BLaER1 (cell line): ENCODE results near the gene CYP46A1.
"Not testable (repeated sequence)": the region's sequence is repeated elsewhere in the genome, so short reads cannot be mapped to it uniquely, and the experiment has no call there.

ENCODE experiments used
- H3K27ac ChIP-seq: shearing (Covaris generic); formaldehyde crosslinking; 2 replicates; pipeline ENCODE4 v1.8.1; 2022
- H3K27me3 ChIP-seq: shearing (Covaris generic); formaldehyde crosslinking; 2 replicates; pipeline ENCODE4 v1.8.1; 2022
- H3K36me3 ChIP-seq: shearing (Covaris generic); formaldehyde crosslinking; 2 replicates; pipeline ENCODE4 v1.8.1; 2022
- H3K4me1 ChIP-seq: shearing (Covaris generic); formaldehyde crosslinking; 2 replicates; pipeline ENCODE4 v1.8.1; 2022
- H3K4me2 ChIP-seq: shearing (Covaris generic); formaldehyde crosslinking; 2 replicates; pipeline ENCODE4 v1.8.1; 2022
- H3K4me3 ChIP-seq: shearing (Covaris generic); formaldehyde crosslinking; 2 replicates; pipeline ENCODE4 v1.8.1; 2022
- H3K9ac ChIP-seq: shearing (Covaris generic); formaldehyde crosslinking; 2 replicates; pipeline ENCODE4 v1.8.1; 2022
- H3K9me3 ChIP-seq: shearing (Covaris generic); formaldehyde crosslinking; 2 replicates; pipeline ENCODE4 v1.8.1; 2022
- H4K20me1 ChIP-seq: shearing (Covaris generic); formaldehyde crosslinking; 2 replicates; pipeline ENCODE4 v1.8.1; 2022
- Cebpa-rat ChIP-seq: shearing (Covaris generic); IDR thresholded peaks from 2 replicates; pipeline ENCODE4 v1.8.1; 2022

The CYP46A1 gene

DNA sequence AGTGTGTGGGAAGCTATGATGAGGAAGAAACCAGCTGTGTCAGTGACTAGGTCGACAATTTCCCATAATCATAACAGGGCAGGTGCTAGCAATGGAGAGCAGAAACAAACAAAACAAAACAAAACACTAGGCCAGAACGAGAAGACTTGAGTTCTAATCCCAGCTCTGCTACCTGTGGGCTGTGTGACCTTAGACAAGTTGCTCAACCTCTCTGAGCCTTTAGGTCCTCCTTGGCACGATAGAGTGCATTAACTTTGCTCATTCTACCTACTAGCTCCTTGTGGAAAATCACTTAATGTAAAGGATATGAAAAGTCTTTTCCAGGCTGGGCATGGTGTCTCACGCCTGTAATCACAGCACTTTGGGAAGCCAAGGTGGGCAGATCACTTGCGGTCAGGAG lies 27.9 kb upstream of the CYP46A1 start:
- Histone ChIP-seq H3K27me3 (peaks cover 19% of the 10 kb centered on the region; the same call in 1 of the 2 replicates), H3K9ac (no peak overlapping the region)

DNA sequence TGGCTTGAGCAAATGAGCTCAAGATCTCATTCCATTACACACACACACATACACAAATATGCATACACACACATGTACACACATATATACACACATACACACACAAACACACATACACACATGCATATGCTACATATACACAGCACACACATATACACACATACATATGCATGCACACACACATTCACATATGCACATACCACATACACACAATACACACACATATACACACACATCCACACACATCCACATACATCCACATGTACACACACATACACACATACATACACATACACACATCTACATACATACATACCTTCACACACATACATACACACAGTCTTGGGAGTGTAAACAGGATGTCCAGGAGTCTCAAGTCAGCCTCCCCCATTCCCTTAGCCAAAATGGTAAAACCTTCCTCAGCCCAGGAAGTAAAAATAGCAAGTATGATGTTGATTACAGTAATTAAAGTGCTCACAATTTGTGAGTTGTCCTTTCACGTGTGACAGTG lies 26.4 kb upstream of the CYP46A1 start:
- no peak overlapping the region for H3K9ac ChIP-seq
- H3K27ac ChIP-seq = no peak overlapping the region; the same call in 1 of the 2 replicates
- H3K36me3 ChIP-seq = no peaks in the 10 kb centered on the region
- no peak for TF ChIP-seq Cebpa-rat
- peaks cover 19% of the 10 kb centered on the region; the same call in 1 of the 2 replicates for H3K27me3 ChIP-seq
- H3K4me1 ChIP-seq = peaks cover 88% of the 10 kb centered on the region
- no peaks in the 10 kb centered on the region for H4K20me1 ChIP-seq
- H3K9me3 ChIP-seq = no peaks in the 10 kb centered on the region
- H3K4me3 ChIP-seq = no peak overlapping the region
- peak overlapping the region; percentile 75 for H3K4me2 ChIP-seq

More for the DNA sequence above, 27.9 kb upstream of the CYP46A1 start:
- Histone ChIP-seq H3K4me2 (no peak overlapping the region), H3K9me3 (no peaks in the 10 kb centered on the region), H4K20me1 (no peaks in the 10 kb centered on the region), H3K27ac (no peak overlapping the region), H3K36me3 (no peaks in the 10 kb centered on the region), H3K4me3 (no peak overlapping the region), H3K4me1 (peaks cover 88% of the 10 kb centered on the region)
- TF ChIP-seq Cebpa-rat = no peak

DNA sequence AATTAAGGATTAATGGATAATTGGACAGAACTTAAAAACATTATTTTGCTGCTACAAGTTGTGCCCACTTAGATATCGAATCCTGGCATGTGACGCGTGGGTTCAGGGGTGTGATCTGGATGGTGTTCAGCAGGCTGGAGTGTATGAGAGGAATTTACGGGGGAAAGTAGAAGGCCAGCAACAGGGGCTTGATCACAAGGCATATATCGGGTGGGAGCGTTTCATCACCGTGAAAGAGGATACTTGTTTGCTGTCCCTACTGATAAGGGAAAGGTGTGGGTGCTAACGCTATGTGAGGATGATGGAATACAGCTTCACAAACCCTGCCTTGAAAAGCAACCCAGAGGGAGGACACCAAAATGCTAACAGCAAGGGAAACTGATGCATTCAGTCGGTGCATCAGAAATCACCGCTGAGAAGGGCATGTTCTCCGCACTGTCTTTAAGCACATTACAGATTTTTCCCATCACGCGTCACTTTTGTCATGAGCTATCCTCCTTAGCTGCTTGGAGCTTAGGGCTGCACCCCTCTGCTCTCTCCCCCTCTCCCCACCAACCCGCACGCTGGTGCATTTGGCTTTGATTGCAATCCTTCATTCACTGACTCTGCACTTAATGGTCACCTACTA lies 25.8 kb upstream of the CYP46A1 start:
- Histone ChIP-seq H4K20me1 (no peaks in the 10 kb centered on the region), H3K9me3 (no peaks in the 10 kb centered on the region), H3K36me3 (no peaks in the 10 kb centered on the region), H3K27ac (no peak overlapping the region), H3K4me3 (no peak overlapping the region), H3K9ac (no peak overlapping the region), H3K27me3 (peaks cover 19% of the 10 kb centered on the region; the same call in 1 of the 2 replicates), H3K4me1 (peaks cover 88% of the 10 kb centered on the region), H3K4me2 (peak overlapping the region; percentile 75)
- no peak for TF ChIP-seq Cebpa-rat

DNA sequence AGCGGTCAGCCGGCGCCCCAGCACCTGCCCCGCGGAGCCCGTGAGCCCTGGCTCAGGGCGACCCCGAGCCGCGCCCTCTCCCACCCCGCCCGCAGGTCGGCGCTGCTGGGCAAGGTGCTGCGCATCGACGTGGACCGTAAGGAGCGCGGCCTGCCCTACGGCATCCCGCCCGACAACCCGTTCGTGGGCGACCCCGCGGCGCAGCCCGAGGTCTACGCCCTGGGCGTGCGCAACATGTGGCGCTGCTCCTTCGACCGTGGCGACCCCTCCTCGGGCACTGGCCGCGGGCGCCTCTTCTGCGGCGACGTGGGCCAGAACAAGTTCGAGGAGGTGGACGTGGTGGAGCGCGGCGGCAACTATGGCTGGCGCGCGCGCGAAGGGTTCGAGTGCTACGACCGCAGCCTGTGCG lies 24.8 kb upstream of the CYP46A1 start:
- peaks cover 19% of the 10 kb centered on the region; the same call in 1 of the 2 replicates for H3K27me3 ChIP-seq
- H3K4me1 ChIP-seq = peaks cover 88% of the 10 kb centered on the region
- no peak for TF ChIP-seq Cebpa-rat
- no peaks in the 10 kb centered on the region for H3K9me3 ChIP-seq
- no peak overlapping the region for H3K4me3 ChIP-seq
- no peak overlapping the region for H3K27ac ChIP-seq
- no peaks in the 10 kb centered on the region for H3K36me3 ChIP-seq
- H3K4me2 ChIP-seq = peak overlapping the region; percentile 23; the same call in 1 of the 2 replicates
- H3K9ac ChIP-seq = no peak overlapping the region
- no peaks in the 10 kb centered on the region for H4K20me1 ChIP-seq

DNA sequence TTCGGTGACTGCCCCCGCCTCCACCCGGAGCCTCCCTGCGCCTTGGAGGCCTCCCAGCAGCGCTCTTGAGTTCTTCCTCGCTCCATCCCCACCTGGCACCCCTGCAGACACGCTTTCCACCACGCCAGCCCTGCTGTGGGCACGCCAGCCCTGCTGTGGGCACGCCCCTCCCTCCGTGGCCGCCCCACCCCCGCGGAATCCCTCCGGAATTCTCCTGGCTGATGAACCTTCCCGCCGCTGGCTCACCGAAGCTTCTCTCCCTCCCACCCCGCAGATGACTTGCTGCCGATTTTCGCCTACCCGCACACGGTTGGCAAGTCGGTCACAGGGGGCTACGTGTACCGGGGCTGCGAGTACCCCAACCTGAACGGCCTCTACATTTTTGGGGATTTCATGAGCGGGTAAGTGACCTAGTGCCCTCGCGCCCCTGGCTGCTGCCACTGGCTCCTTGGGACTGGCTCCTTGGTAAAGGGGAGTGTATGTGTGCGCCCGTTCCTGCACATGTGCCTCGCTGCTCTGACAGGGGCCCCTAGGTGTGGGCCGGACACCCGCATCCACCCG lies 24.0 kb upstream of the CYP46A1 start:
- Histone ChIP-seq H4K20me1 (no peaks in the 10 kb centered on the region), H3K9me3 (no peaks in the 10 kb centered on the region), H3K27ac (peak overlapping the region; percentile 46; the same call in 1 of the 2 replicates), H3K4me2 (peak overlapping the region; percentile 77), H3K36me3 (no peaks in the 10 kb centered on the region), H3K4me3 (no peak overlapping the region), H3K9ac (peak overlapping the region; percentile 34; the same call in 1 of the 2 replicates), H3K4me1 (peaks cover 92% of the 10 kb centered on the region), H3K27me3 (peaks cover 19% of the 10 kb centered on the region; the same call in 1 of the 2 replicates)
- TF ChIP-seq Cebpa-rat = no peak

DNA sequence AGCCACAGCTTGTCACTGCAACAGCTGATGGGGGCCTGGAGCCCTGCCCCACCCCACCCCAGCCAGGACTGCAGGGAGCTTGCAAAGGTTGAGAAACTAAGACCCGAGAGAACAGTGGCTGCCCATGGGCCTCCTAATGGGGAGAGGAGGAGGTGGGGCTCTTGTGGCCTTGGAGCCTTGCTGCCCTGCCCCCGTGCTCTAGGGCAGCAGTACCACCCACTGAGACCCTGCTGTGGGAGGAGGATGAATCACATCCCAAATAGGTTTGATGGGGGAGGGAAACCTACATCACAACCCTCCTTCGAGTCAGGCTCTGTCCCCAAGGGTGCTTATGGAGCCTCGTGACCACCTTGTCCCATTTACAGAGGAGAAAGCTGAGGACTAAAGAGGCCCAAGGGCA lies 23.3 kb upstream of the CYP46A1 start:
- peaks cover 19% of the 10 kb centered on the region; the same call in 1 of the 2 replicates for H3K27me3 ChIP-seq
- H3K9ac ChIP-seq = peak overlapping the region; percentile 34; the same call in 1 of the 2 replicates
- no peaks in the 10 kb centered on the region for H4K20me1 ChIP-seq
- no peaks in the 10 kb centered on the region for H3K36me3 ChIP-seq
- no peaks in the 10 kb centered on the region for H3K9me3 ChIP-seq
- no peak overlapping the region for H3K4me3 ChIP-seq
- peak overlapping the region; percentile 77 for H3K4me2 ChIP-seq
- H3K4me1 ChIP-seq = peaks cover 96% of the 10 kb centered on the region
- TF ChIP-seq Cebpa-rat = no peak
- peak overlapping the region; percentile 46 for H3K27ac ChIP-seq

DNA sequence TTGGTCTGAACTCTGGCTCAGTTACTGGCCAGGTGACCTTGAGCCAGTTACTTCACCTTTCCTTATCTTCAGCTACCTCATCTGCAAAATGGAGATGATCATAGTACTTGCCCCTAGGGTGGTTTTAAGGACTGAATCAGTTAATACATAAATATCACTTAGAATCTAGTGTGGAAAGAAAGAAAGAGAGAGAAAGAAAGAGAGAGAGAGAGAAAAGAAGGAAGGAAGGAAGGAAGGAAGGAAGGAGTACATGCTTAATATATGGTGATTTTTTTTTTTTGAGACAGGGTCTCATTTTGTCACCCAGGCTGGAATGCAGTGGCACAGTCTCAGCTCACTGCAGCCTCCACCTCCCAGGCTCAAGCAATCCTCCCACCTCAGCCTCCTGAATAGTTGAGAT lies 22.9 kb upstream of the CYP46A1 start:
- Histone ChIP-seq H3K4me2 (peak overlapping the region; percentile 77), H3K9ac (peak overlapping the region; percentile 34; the same call in 1 of the 2 replicates), H3K4me1 (peaks cover 97% of the 10 kb centered on the region), H3K27ac (peak overlapping the region; percentile 46; the same call in 1 of the 2 replicates), H3K27me3 (peaks cover 19% of the 10 kb centered on the region; the same call in 1 of the 2 replicates)
- not testable (repeated sequence) for H3K4me3 ChIP-seq, H3K9me3 ChIP-seq, H4K20me1 ChIP-seq, H3K36me3 ChIP-seq

DNA sequence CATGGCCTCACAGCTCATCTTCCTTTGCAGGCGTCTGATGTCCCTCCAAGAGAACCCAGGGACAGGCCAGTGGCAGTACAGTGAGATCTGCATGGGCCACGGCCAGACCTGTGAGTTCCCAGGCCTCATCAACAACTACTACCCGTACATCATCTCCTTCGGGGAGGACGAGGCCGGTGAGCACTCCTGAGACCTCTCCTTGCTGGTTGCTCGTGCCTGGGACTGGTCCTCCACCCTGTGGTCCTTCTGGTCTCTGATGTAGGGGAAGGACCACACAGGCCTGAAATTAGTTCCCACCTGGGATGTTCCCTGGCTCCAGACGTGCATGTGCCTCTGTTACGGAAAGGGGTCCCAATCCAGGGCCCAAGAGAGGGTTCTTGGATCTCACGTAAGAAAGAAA lies 21.3 kb upstream of the CYP46A1 start:
- H3K9ac ChIP-seq = no peak overlapping the region
- no peak overlapping the region for H3K4me3 ChIP-seq
- H3K9me3 ChIP-seq = no peaks in the 10 kb centered on the region
- H3K27ac ChIP-seq = peak overlapping the region; percentile 45; the same call in 1 of the 2 replicates
- no peak for TF ChIP-seq Cebpa-rat
- no peaks in the 10 kb centered on the region for H3K36me3 ChIP-seq
- H3K4me1 ChIP-seq = peaks cover 97% of the 10 kb centered on the region
- H4K20me1 ChIP-seq = no peaks in the 10 kb centered on the region
- H3K4me2 ChIP-seq = peak overlapping the region; percentile 96
- peaks cover 19% of the 10 kb centered on the region; the same call in 1 of the 2 replicates for H3K27me3 ChIP-seq

DNA sequence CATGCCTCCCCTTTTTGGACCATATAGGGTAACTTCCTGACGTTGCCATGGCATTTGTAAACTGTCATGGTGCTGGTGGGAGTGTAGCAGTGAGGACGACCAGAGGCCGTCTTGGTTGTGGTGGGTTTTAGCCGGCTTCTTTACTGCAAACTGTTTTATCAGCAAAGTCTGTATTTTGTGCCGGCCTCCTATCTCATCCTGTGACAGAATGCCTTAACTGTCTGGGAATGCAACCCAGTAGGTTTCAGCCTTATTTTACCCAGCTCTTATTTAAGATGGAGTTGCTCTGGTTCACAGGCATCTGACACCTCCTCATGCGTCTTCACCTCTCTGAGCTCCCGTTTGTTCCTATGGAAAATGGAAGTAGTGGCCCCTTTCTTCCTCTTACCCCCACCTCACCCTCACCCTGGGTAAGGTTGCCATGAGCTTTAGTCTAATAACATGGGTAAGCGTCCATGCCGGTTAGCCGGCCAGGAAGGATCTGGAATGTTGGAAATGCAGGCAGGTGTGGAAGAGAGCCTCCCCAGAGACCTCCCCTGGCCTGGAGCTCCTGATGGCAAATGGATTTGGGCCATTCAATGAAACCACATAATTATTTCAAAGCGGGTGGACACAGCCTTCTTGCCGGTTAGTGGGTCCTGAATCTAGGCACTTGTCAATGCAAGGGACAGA lies 20.6 kb upstream of the CYP46A1 start:
- Histone ChIP-seq H3K4me3 (0 out of 2 replicates have a peak overlapping the region, but pooled peaks have one; percentile 36), H3K4me1 (peaks cover 95% of the 10 kb centered on the region), H3K36me3 (no peaks in the 10 kb centered on the region), H3K27ac (peak overlapping the region; percentile 94), H3K4me2 (peak overlapping the region; percentile 96), H3K9me3 (no peaks in the 10 kb centered on the region), H4K20me1 (no peaks in the 10 kb centered on the region), H3K9ac (peak overlapping the region; percentile 69), H3K27me3 (peaks cover 14% of the 10 kb centered on the region; the same call in 1 of the 2 replicates)
- no peak for TF ChIP-seq Cebpa-rat
